GM12878 (cell line): ENCODE data around the gene ADCY7. TPM values are rescaled to one million over a fixed set of nuclear protein-coding genes. Genes with fewer than 3 reads are reported as not detected.

Experiments used
- FOS ChIP-seq: IDR thresholded peaks from 3 replicates; pipeline ENCODE4 v1.6.1; 2011; ENCODE audit warnings: borderline replicate concordance; ENCODE audit not compliant: insufficient read length; ENCODE audit errors: extremely low read depth
- TCF7 ChIP-seq: IDR thresholded peaks from 2 replicates; pipeline ENCODE4 v1.6.1; 2014; ENCODE audit warnings: antibody characterized with exemption, borderline replicate concordance
- YBX1 ChIP-seq: fragments of 450-650 bp; IDR thresholded peaks from 2 replicates; pipeline ENCODE4 v1.6.1; 2016; ENCODE audit warnings: antibody characterized with exemption
- ZZZ3 ChIP-seq: IDR thresholded peaks from 2 replicates; pipeline ENCODE4 v1.6.1; 2011; ENCODE audit warnings: low read depth; ENCODE audit not compliant: control insufficient read depth, insufficient read length
- polyA plus RNA-seq, 11 experiments: library from polyadenylated mRNA; depleted of rRNA in 4 of 11; unstranded in 6 of 11; stranded (reverse) in 5 of 11; fragments of >200 nt; fragmentation: Nextera tagmentation in 4 of 11; fragmentation: Illumina TruSeq in 1 of 11; extraction: Ambion mirVana in 4 of 11; extraction: Trizol in 1 of 11; gene quantifications; 1 replicate in 1 of 11; 2 replicates in 10 of 11; pipeline versions ENCODE4 v1.2.1 to v1.2.3, GENCODE V29; 2011 to 2016; ENCODE audit warnings: inconsistent platforms in 2 of 11, missing spikeins in 2 of 11, low read depth in 1 of 11
- total RNA-seq, 4 experiments: library from RNA; depleted of rRNA in 3 of 4; stranded (reverse); fragments of >200 nt in 3 of 4; fragmentation: Illumina TruSeq in 1 of 4; extraction: Trizol in 1 of 4; gene quantifications; 2 replicates each; pipeline versions ENCODE4 v1.2.1 to v1.2.3, GENCODE V29; 2013 to 2021
- TF ChIP-seq, protein P1 (sequence below): fragments of 450-650 bp; IDR thresholded peaks from 2 replicates; pipeline ENCODE4 v1.6.1; 2017; ENCODE audit warnings: antibody characterized with exemption, mild to moderate bottlenecking, moderate library complexity
- TF ChIP-seq, protein P2 (sequence below): IDR thresholded peaks from 2 replicates; pipeline ENCODE4 v1.6.1; 2012; ENCODE audit warnings: mild to moderate bottlenecking, low read depth, low read length
- TF ChIP-seq, protein P3 (sequence below): fragments of 450-650 bp; IDR thresholded peaks from 2 replicates; pipeline ENCODE4 v1.6.1; 2017; ENCODE audit warnings: mild to moderate bottlenecking, moderate library complexity
- TF ChIP-seq, protein P4 (sequence below): fragments of 450-650 bp; IDR thresholded peaks from 2 replicates; pipeline ENCODE4 v1.6.1; 2016; ENCODE audit warnings: mild to moderate bottlenecking
- TF ChIP-seq, protein P5 (sequence below): IDR thresholded peaks from 2 replicates; pipeline ENCODE4 v1.6.1; 2012; ENCODE audit warnings: low read depth, low read length, improper control_type of control experiment

The ADCY7 gene
- total and polyA plus RNA-seq, 10 of the 15 experiments (the other 5 are each of a cell fraction or from before 2014, with no cell fraction given), result 1.2 to 87.9 (median 24.4) TPM

DNA sequence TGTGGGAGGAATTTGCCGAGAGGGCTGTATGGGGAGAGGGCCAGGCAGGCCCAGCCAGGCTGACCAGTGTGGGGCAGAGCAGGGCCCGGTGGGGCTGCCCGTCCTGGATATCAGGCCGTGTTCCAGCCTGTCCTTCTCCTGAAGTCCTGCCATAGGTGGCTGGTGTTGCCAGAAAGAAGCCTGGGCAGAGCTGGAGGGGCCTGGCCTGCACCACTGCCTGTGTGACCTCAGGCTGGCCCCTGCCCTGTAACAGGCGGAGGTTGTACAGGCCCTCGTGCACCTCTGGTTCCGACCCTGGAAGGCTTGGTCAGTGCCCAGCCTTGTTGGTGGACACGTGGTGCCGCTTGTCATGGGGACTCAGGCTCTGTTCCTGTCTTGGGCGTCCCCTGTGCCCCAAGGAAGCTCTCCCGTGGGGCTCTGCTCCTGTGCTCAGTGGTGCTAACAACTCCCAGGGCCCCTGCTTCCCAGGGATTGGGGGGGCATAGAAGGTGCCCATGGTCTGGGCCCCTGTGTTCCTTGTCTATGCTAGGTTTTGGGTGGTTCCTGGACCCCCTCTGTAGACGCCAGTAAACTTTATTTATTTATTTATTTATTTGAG, 33.3 kb downstream of the ADCY7 start (continued):
- TF ChIP-seq, protein P1, sequence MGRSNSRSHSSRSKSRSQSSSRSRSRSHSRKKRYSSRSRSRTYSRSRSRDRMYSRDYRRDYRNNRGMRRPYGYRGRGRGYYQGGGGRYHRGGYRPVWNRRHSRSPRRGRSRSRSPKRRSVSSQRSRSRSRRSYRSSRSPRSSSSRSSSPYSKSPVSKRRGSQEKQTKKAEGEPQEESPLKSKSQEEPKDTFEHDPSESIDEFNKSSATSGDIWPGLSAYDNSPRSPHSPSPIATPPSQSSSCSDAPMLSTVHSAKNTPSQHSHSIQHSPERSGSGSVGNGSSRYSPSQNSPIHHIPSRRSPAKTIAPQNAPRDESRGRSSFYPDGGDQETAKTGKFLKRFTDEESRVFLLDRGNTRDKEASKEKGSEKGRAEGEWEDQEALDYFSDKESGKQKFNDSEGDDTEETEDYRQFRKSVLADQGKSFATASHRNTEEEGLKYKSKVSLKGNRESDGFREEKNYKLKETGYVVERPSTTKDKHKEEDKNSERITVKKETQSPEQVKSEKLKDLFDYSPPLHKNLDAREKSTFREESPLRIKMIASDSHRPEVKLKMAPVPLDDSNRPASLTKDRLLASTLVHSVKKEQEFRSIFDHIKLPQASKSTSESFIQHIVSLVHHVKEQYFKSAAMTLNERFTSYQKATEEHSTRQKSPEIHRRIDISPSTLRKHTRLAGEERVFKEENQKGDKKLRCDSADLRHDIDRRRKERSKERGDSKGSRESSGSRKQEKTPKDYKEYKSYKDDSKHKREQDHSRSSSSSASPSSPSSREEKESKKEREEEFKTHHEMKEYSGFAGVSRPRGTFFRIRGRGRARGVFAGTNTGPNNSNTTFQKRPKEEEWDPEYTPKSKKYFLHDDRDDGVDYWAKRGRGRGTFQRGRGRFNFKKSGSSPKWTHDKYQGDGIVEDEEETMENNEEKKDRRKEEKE, result no peak
- TF ChIP-seq, protein P2, sequence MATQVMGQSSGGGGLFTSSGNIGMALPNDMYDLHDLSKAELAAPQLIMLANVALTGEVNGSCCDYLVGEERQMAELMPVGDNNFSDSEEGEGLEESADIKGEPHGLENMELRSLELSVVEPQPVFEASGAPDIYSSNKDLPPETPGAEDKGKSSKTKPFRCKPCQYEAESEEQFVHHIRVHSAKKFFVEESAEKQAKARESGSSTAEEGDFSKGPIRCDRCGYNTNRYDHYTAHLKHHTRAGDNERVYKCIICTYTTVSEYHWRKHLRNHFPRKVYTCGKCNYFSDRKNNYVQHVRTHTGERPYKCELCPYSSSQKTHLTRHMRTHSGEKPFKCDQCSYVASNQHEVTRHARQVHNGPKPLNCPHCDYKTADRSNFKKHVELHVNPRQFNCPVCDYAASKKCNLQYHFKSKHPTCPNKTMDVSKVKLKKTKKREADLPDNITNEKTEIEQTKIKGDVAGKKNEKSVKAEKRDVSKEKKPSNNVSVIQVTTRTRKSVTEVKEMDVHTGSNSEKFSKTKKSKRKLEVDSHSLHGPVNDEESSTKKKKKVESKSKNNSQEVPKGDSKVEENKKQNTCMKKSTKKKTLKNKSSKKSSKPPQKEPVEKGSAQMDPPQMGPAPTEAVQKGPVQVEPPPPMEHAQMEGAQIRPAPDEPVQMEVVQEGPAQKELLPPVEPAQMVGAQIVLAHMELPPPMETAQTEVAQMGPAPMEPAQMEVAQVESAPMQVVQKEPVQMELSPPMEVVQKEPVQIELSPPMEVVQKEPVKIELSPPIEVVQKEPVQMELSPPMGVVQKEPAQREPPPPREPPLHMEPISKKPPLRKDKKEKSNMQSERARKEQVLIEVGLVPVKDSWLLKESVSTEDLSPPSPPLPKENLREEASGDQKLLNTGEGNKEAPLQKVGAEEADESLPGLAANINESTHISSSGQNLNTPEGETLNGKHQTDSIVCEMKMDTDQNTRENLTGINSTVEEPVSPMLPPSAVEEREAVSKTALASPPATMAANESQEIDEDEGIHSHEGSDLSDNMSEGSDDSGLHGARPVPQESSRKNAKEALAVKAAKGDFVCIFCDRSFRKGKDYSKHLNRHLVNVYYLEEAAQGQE, result no peak
- TF ChIP-seq, protein P3, sequence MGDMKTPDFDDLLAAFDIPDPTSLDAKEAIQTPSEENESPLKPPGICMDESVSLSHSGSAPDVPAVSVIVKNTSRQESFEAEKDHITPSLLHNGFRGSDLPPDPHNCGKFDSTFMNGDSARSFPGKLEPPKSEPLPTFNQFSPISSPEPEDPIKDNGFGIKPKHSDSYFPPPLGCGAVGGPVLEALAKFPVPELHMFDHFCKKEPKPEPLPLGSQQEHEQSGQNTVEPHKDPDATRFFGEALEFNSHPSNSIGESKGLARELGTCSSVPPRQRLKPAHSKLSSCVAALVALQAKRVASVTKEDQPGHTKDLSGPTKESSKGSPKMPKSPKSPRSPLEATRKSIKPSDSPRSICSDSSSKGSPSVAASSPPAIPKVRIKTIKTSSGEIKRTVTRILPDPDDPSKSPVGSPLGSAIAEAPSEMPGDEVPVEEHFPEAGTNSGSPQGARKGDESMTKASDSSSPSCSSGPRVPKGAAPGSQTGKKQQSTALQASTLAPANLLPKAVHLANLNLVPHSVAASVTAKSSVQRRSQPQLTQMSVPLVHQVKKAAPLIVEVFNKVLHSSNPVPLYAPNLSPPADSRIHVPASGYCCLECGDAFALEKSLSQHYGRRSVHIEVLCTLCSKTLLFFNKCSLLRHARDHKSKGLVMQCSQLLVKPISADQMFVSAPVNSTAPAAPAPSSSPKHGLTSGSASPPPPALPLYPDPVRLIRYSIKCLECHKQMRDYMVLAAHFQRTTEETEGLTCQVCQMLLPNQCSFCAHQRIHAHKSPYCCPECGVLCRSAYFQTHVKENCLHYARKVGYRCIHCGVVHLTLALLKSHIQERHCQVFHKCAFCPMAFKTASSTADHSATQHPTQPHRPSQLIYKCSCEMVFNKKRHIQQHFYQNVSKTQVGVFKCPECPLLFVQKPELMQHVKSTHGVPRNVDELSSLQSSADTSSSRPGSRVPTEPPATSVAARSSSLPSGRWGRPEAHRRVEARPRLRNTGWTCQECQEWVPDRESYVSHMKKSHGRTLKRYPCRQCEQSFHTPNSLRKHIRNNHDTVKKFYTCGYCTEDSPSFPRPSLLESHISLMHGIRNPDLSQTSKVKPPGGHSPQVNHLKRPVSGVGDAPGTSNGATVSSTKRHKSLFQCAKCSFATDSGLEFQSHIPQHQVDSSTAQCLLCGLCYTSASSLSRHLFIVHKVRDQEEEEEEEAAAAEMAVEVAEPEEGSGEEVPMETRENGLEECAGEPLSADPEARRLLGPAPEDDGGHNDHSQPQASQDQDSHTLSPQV, result no peak
- TF ChIP-seq, protein P4, sequence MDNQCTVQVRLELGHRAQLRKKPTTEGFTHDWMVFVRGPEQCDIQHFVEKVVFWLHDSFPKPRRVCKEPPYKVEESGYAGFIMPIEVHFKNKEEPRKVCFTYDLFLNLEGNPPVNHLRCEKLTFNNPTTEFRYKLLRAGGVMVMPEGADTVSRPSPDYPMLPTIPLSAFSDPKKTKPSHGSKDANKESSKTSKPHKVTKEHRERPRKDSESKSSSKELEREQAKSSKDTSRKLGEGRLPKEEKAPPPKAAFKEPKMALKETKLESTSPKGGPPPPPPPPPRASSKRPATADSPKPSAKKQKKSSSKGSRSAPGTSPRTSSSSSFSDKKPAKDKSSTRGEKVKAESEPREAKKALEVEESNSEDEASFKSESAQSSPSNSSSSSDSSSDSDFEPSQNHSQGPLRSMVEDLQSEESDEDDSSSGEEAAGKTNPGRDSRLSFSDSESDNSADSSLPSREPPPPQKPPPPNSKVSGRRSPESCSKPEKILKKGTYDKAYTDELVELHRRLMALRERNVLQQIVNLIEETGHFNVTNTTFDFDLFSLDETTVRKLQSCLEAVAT, result no peak
- TF ChIP-seq FOS (no peak), TCF7 (no peak), ZZZ3 (no peak), YBX1 (no peak)
- TF ChIP-seq, protein P5, sequence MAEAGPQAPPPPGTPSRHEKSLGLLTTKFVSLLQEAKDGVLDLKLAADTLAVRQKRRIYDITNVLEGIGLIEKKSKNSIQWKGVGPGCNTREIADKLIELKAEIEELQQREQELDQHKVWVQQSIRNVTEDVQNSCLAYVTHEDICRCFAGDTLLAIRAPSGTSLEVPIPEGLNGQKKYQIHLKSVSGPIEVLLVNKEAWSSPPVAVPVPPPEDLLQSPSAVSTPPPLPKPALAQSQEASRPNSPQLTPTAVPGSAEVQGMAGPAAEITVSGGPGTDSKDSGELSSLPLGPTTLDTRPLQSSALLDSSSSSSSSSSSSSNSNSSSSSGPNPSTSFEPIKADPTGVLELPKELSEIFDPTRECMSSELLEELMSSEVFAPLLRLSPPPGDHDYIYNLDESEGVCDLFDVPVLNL, result no peak
